ENCODE measurements around the gene SLC35F3. TPM values are rescaled to one million over a fixed set of nuclear protein-coding genes. Genes with fewer than 3 reads are reported as not detected.

Gene SLC35F3
- polyA plus RNA-seq, 1 donor from 2014 or later: 13.9 TPM

GRCh38 chr1:234322979-234323378 is 418.5 kb downstream of the SLC35F3 start:
- Histone ChIP-seq H3K4me3 (ENCODE audit: low read length) (no peak overlapping the region), H3F3A (ENCODE audit: insufficient read depth, low read length, poor library complexity, severe bottlenecking) (no peaks in the 10 kb centered on the region), H4K20me1 (ENCODE audit: insufficient read depth) (no peaks in the 10 kb centered on the region), H3K9me3 (ENCODE audit: low read length) (no peaks in the 10 kb centered on the region), H3K4me2 (ENCODE audit: low read length) (no peak overlapping the region), H2AFZ (ENCODE audit: low read depth, low read length) (no peak overlapping the region), H3K27me3 (ENCODE audit: insufficient read depth, low read depth, low read length) (no peaks in the 10 kb centered on the region), H3K79me2 (replicated peaks; ENCODE audit: insufficient read depth, low read length) (no peaks in the 10 kb centered on the region), H3K36me3 (ENCODE audit: insufficient read depth, low read length) (no peaks in the 10 kb centered on the region), H3K9ac (ENCODE audit: low read length) (no peak overlapping the region), H3K27ac (ENCODE audit: low read length) (no peak overlapping the region), H3K9me2 (ENCODE audit: insufficient read depth, low read length) (no peaks in the 10 kb centered on the region)
- no peak for TF ChIP-seq EZH2 (IDR thresholded peaks at IDR 0.05; ENCODE audit: borderline replicate concordance, insufficient read depth, low read length, poor library complexity, severe bottlenecking)
- no peak for TF ChIP-seq RAD21 (conservative IDR thresholded peaks at IDR 0.05)
- TF ChIP-seq, protein P1, sequence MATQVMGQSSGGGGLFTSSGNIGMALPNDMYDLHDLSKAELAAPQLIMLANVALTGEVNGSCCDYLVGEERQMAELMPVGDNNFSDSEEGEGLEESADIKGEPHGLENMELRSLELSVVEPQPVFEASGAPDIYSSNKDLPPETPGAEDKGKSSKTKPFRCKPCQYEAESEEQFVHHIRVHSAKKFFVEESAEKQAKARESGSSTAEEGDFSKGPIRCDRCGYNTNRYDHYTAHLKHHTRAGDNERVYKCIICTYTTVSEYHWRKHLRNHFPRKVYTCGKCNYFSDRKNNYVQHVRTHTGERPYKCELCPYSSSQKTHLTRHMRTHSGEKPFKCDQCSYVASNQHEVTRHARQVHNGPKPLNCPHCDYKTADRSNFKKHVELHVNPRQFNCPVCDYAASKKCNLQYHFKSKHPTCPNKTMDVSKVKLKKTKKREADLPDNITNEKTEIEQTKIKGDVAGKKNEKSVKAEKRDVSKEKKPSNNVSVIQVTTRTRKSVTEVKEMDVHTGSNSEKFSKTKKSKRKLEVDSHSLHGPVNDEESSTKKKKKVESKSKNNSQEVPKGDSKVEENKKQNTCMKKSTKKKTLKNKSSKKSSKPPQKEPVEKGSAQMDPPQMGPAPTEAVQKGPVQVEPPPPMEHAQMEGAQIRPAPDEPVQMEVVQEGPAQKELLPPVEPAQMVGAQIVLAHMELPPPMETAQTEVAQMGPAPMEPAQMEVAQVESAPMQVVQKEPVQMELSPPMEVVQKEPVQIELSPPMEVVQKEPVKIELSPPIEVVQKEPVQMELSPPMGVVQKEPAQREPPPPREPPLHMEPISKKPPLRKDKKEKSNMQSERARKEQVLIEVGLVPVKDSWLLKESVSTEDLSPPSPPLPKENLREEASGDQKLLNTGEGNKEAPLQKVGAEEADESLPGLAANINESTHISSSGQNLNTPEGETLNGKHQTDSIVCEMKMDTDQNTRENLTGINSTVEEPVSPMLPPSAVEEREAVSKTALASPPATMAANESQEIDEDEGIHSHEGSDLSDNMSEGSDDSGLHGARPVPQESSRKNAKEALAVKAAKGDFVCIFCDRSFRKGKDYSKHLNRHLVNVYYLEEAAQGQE (IDR thresholded peaks at IDR 0.05; ENCODE audit: borderline replicate concordance): no peak
- no peak for TF ChIP-seq TAF1 (IDR thresholded peaks at IDR 0.05; ENCODE audit: low read depth)
- no peak for TF ChIP-seq SMC3 (conservative IDR thresholded peaks at IDR 0.05; ENCODE audit: poor library complexity)
- TF ChIP-seq MXI1 (conservative IDR thresholded peaks at IDR 0.05; ENCODE audit: poor library complexity, severe bottlenecking): no peak
- TF ChIP-seq POLR2AphosphoS5 (IDR thresholded peaks at IDR 0.05): no peak
- TF ChIP-seq EP300 (conservative IDR thresholded peaks at IDR 0.05; ENCODE audit: poor library complexity, severe bottlenecking): no peak
- TF ChIP-seq CTCF (IDR thresholded peaks at IDR 0.05; ENCODE audit: poor library complexity, severe bottlenecking): no peak

DNA sequence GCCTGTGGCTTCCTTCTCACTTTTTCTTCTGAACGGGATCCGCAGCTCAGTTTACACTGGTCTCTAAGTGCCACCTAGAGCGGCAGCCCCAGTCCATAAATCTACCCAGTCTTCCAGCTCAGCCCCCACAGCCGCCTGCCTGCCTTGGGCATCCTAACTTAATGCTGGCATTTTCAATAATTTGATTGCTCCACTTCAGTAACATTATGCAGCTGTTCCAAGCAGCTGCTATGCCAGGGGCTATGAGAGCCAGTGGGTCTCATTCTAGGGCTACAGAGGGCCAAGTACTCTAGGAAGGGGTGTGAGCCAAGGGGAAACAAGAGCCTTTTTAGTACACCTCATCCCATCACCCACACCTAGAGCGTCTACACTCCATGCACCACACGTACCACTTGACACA is 420.3 kb downstream of the SLC35F3 start:
- H3K4me2 ChIP-seq (ENCODE audit: low read length): no peak overlapping the region
- no peak for TF ChIP-seq SMC3 (conservative IDR thresholded peaks at IDR 0.05; ENCODE audit: poor library complexity)
- TF ChIP-seq POLR2AphosphoS5 (IDR thresholded peaks at IDR 0.05): no peak
- no peak for TF ChIP-seq EZH2 (IDR thresholded peaks at IDR 0.05; ENCODE audit: borderline replicate concordance, insufficient read depth, low read length, poor library complexity, severe bottlenecking)
- TF ChIP-seq MXI1 (conservative IDR thresholded peaks at IDR 0.05; ENCODE audit: poor library complexity, severe bottlenecking): no peak
- no peak for TF ChIP-seq RAD21 (conservative IDR thresholded peaks at IDR 0.05)
- TF ChIP-seq EP300 (conservative IDR thresholded peaks at IDR 0.05; ENCODE audit: poor library complexity, severe bottlenecking): no peak
- TF ChIP-seq, protein P1 (IDR thresholded peaks at IDR 0.05; ENCODE audit: borderline replicate concordance): no peak
- no peak for TF ChIP-seq TAF1 (IDR thresholded peaks at IDR 0.05; ENCODE audit: low read depth)
- TF ChIP-seq CTCF (IDR thresholded peaks at IDR 0.05; ENCODE audit: poor library complexity, severe bottlenecking): no peak
- H2AFZ ChIP-seq (ENCODE audit: low read depth, low read length): no peak overlapping the region
- no peaks in the 10 kb centered on the region for H4K20me1 ChIP-seq (ENCODE audit: insufficient read depth)
- no peaks in the 10 kb centered on the region for H3K9me2 ChIP-seq (ENCODE audit: insufficient read depth, low read length)
- H3F3A ChIP-seq (ENCODE audit: insufficient read depth, low read length, poor library complexity, severe bottlenecking): no peaks in the 10 kb centered on the region
- no peak overlapping the region for H3K4me3 ChIP-seq (ENCODE audit: low read length)
- H3K9ac ChIP-seq (ENCODE audit: low read length): no peak overlapping the region
- H3K9me3 ChIP-seq (ENCODE audit: low read length): no peaks in the 10 kb centered on the region
- H3K36me3 ChIP-seq (ENCODE audit: insufficient read depth, low read length): no peaks in the 10 kb centered on the region
- no peaks in the 10 kb centered on the region for H3K27me3 ChIP-seq (ENCODE audit: insufficient read depth, low read depth, low read length)
- no peak overlapping the region for H3K27ac ChIP-seq (ENCODE audit: low read length)
- no peaks in the 10 kb centered on the region for H3K79me2 ChIP-seq (replicated peaks; ENCODE audit: insufficient read depth, low read length)
